ENCODE results near the gene GDA. TPM values are rescaled to one million over a fixed set of nuclear protein-coding genes. Genes with fewer than 3 reads are reported as not detected.
A peak's percentile ranks its signal among the peaks of the same experiment; 100 is the strongest.
"Not testable (repeated sequence)": the region's sequence is repeated elsewhere in the genome, so short reads cannot be mapped to it uniquely, and the experiment has no call there.

GDA gene
- total RNA-seq, 1 experiment from 2014 or later: not detected

DNA sequence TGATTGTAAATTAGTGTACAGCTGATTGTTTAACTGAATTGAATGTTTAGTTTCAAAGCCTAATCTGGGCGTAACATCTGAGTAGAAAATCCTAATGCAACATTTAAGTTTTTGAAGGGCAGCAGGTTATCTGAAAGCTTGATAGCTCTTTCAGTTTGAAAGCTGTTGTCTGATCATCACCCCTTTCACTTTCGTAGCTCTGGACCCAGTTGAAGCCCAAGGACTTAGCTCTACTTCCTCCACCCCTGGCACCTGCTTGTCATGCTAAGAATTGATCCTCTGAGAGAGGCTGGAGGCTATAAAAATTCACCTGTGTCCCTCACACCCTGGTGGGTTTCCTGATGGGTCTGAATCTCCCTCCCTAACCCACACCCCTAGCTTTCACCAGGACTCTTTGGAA, 129.7 kb downstream of the GDA start:
- DNase-seq (ENCODE audit: low spot score): no peak

DNA sequence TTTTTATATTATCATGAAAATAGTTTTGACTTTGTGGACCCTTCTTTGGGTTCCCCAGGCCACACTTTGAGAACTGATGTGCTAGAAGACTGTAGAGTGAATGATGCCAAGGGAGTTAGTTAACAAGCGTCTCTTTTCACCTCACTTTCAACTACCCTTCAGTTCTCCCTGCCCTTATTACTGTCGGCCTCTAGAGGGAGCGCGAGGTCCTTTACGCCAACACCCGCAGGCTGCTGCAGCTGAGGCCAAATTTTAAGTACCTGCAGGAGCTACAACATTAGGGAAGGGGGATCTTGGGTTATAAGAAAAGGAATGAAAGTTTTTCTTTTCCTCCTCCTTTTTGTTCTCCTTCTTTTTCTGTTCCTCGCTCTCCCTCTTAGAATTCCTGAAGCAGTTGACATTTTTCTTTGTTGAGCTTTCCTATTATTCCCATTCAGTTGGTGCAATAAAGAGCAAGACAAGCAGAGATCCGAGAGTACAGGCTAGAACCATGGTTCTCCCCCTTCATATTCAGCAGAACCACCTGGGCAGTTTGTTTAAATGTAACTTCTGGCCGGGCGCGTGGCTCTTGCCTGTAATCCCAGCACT, 131.8 kb downstream of the GDA start:
- DNase-seq (ENCODE audit: low spot score): peak; percentile 57

DNA sequence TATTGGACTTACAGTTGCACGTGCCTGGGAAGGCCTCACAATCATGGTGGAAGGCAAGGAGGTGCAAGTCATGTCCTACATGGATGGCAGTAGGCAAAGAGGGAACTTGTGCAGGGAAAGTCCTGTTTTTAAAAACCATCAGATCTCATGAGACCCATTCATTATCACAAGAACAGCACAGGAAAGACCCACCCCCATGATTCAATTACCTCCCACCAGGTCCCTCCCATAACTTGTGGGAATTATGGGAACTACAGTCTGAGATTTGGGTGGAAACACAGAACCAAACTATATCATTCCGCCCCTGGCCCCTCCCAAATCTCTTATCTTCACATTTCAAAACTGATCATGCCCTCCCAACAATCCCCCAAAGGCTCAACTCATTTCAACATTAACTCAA, 140.2 kb downstream of the GDA start:
- DNase-seq (ENCODE audit: low spot score): no peak

DNA sequence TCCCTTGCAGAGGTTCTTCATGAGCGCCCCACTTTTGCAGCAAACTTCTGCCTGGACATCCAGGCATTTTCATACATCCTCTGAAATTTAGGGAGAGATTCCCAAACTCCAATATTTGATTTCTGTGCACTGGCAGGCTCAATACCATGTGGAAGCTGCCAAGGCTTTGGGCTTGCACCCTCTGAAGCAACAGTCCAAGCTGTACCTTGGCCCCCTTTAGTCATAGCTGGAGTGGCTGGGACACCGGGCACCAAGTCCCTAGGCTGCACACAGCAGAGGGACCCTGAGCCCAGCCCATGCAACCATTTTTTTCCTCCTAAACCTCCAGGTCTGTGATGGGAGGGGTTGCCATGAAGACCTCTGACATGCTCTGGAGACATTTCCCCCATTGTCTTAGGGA, 141.1 kb downstream of the GDA start:
- no peak for DNase-seq (ENCODE audit: low spot score)

DNA sequence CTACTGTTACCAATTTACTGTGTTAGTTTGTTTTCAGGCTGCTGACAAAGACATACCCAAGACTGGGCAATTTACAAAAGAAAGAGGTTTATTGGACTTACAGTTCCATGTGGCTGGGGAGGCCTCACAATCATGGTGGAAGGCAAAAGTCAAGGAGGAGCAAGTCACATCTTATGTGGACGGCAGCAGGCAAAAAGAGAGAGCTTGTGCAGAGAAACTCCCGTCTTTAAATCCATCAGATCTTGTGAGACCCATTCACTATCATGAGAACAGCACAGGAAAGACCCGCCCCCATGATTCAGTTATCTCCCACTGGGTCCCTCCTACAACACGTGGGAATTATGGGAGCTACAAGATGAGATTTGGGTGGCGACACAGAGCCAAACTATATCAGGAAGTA, 142.3 kb downstream of the GDA start:
- DNase-seq (ENCODE audit: low spot score): not testable (repeated sequence)

DNA sequence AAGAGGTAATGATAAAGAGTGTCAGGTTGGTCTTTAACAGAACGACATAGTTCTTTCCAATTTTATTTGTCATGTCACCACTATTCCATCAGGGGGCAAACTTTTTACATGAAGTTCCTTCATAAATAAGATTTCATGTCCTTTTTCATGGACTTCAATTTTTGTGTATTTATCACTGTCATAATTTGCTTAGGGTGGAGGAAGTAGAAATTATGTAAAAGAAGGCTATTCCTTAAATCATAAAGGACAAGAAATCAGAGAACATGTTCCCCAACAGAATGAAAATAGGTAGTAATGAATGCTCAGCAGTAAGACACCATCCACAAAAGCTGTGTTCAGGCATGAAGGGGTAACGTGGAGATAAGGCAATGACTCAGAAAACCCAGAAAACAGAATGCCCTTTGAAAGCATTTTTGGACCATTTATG, 143.0 kb downstream of the GDA start:
- DNase-seq (ENCODE audit: low spot score): no peak

DNA sequence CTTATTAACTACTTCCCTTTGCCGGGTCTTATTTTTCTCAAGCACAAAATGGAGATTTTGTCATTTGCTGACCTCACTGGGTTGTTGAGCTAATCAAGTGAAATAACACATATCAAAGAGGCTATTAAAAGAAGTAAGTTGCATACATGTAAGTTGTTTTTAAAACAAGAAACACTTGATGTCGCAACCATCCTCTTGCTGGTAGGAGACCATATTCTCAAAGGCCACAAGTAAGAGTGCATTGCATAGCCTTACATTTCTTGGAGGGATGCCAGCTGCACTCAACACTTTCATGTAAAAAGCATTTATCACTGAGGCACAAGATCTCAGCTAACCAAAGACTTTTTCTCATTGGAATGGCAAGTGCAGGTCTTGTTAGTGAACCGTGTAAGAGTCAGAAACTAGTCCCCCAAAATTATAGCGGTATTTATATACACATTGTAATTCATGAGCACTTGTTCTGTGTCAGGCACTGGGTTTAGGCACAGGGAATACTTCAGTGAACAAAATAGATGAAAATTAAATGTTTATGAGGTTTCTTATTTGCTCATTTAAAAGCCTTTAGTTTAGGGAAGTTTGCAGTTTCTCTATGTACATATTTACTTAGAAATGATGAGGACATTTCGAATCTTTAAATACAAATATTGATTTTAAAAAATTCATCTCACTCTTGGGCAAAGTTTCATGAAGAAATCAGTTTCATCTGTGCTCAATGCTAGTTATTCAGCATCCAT, 143.8 kb downstream of the GDA start:
- DNase-seq (ENCODE audit: low spot score): no peak

DNA sequence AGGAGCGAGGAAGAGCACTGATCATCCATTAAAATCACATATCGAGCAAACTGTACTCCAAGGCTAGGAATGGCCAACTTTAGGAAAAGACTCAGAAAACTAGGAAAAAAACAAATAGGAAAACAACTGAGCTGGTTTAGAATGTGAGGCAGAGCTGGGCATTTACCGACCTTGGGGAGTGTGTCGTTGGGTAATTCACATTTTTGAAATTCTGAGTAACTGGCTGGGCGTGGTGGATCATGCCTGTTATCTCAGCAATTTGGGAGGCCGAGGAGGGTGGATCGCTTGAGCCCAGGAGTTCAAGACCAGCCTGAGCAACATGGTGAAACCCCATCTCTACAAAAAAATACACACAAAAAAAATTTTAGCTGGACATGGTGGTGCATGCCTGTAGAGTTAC, 145.7 kb downstream of the GDA start:
- DNase-seq (ENCODE audit: low spot score): no peak

DNA sequence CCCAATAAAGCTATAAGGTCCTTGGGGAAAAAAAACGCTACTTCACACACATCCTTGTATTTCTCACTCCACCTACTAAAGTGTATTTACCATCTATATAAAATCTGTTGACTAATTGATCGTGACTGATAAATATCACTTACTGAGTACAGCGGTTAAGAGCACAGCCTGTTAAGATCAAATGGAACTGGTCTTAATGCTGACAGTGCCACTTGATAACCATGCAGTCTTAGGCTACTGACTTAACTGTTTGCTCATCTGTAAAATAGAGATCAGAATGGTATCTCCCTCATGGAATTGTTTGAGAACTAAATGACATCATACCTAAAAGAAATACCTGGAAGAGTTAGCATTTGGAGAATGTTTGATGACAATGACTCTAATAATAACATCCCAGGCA, 148.3 kb downstream of the GDA start:
- no peak for DNase-seq (ENCODE audit: low spot score)

DNA sequence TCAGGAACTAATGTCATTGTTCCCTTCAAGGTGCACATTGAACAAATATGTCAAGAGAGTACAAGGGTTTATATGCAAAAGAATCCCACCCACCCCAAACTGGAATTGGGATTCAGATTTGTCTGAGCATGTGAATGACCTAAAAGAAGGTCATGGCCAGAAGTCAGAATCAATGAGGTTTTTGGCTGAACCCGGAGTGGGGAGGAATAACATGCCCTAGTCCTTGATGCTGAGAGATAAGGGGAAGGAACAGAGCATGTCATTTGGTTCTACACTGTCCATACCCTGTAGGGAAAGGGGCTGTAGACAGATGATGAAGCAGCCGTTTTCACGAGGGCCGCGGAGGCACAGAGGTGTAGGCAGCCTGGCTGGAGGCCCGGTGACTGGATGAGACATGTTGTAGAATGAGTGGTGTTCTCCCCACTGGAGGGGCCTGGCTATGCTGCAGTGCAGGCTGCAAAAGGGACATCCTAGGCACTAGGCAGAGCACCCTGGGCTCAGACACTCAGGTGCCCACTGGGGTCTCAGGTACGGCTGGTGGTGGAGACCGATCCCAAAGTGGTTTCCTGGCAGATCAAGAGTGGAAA, 149.9 kb downstream of the GDA start:
- no peak for DNase-seq (ENCODE audit: low spot score)

DNA sequence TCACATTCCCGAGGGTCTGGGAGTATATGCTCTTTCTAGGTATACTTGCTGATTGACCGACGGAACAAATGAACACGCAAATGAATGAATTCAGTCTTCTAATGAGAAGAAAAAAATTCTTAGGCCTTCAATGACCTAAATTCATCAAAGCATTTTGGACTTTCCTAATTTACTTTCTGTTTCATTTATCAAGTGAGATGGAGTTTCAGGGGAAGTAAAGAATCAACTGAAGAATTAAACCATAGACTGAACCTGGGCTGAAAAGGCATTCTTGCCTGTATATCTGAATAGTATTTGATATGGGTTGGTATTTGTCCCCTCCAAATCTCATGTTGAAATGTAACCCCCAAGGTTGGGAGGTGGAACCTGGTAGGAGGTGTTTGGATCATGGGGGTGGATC, 151.6 kb downstream of the GDA start:
- DNase-seq (ENCODE audit: low spot score): no peak

Other genes starting within 250 kb of the GDA start
- gene ABHD17B, start 238.2 kb upstream of the GDA start, total RNA-seq (2014; rRNA removed; shearing (Covaris generic)): 34.5 and 41.7 TPM in 2 replicates
- gene C9orf85, start 237.8 kb upstream of the GDA start, total RNA-seq (2014; rRNA removed; shearing (Covaris generic)): 10.9 and 16.5 TPM in 2 replicates
- not detected in 2 replicates for gene C9orf57, start 88.8 kb upstream of the GDA start, total RNA-seq (2014; rRNA removed; shearing (Covaris generic))
- gene ZFAND5, start 215.8 kb downstream of the GDA start, total RNA-seq (2014; rRNA removed; shearing (Covaris generic)): 113 and 135 TPM in 2 replicates